ENCODE results near the gene FAM25A. TPM values are rescaled to one million over a fixed set of nuclear protein-coding genes. Genes with fewer than 3 reads are reported as not detected.
"Not testable (repeated sequence)": the region's sequence is repeated elsewhere in the genome, so short reads cannot be mapped to it uniquely, and the experiment has no call there.

Gene FAM25A
- total RNA-seq, 1 donor: not detected

DNA sequence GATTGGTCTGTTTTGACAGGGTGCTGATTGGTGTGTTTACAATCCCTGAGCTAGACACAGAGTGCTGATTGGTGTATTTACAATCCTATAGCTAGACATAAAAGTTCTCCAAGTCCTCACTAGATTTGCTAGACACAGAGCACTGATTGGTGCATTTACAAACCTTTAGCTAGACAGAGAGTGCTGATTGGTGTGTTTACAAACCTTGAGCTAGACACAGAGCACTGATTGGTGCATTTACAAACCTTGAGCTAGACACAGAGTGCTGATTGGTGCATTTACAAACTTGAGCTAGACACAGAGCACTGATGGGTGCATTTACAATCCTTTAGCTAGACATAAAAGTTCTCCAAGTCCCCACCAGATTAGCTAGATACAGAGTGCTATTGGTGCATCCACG lies 10.3 kb downstream of the FAM25A start:
- not testable (repeated sequence) for H2AFZ ChIP-seq (ENCODE audit: low read length); H3K9me3 ChIP-seq (ENCODE audit: low read depth, low read length); H3K36me3 ChIP-seq (ENCODE audit: insufficient read depth, low read length); H3K4me1 ChIP-seq (ENCODE audit: insufficient read depth, low read length); H3K79me2 ChIP-seq (ENCODE audit: insufficient read depth, low read length); H3K27ac ChIP-seq (ENCODE audit: low read depth, low read length); H4K20me1 ChIP-seq (ENCODE audit: insufficient read depth, low read length); H3K4me2 ChIP-seq (ENCODE audit: insufficient read depth, low read length); DNase-seq (ENCODE audit: insufficient read length, low spot score, missing footprints); H3K27me3 ChIP-seq (ENCODE audit: insufficient read depth, low read length); H3K4me3 ChIP-seq (ENCODE audit: insufficient read depth, low read length)

DNA sequence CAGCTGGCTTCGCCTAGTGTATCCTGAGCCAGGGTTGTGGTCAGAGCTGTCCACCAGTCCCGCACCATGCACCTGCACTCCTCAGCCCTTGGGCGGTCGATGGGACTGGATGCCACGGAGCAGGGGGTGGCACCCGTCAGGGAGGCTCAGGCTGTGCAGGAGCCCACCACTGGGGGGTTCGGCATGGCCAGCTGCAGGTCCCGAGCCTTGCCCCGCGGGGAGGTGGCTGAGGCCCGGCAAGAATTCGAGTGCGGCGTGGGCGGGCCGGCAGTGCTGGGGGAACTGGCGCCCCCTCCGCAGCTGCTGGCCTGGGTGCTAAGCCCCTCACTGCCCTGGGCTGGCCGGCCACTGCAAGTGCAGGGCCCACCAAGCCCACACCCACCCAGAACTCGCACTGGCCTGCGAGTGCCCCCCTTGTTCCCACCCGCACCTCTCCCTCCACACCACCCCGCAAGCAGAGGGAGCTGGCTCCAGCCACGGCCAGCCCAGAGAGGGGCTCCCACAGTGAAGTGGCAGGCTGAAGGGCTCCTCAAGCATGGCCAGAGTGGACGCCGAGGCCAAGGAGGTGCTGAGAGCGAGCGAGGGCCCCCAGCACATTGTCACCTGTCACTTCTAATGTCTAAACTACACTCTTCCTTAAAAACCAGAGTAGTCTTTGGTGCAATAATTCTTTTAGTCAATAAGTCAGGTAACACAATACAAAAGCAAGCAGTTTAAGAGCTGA lies 11.0 kb downstream of the FAM25A start:
- Histone ChIP-seq H3K4me2 (ENCODE audit: insufficient read depth, low read length) (no peak overlapping the region), H3K27ac (ENCODE audit: low read depth, low read length) (no peak overlapping the region), H3K9me3 (ENCODE audit: low read depth, low read length) (no peaks in the 10 kb centered on the region), H3K4me3 (ENCODE audit: insufficient read depth, low read length) (no peak overlapping the region), H3K4me1 (ENCODE audit: insufficient read depth, low read length) (no peaks in the 10 kb centered on the region), H3K27me3 (ENCODE audit: insufficient read depth, low read length) (peaks cover 6% of the 10 kb centered on the region), H2AFZ (ENCODE audit: low read length) (no peak overlapping the region), H4K20me1 (ENCODE audit: insufficient read depth, low read length) (no peaks in the 10 kb centered on the region), H3K79me2 (ENCODE audit: insufficient read depth, low read length) (no peaks in the 10 kb centered on the region), H3K36me3 (ENCODE audit: insufficient read depth, low read length) (no peaks in the 10 kb centered on the region)
- TF ChIP-seq, protein P1, sequence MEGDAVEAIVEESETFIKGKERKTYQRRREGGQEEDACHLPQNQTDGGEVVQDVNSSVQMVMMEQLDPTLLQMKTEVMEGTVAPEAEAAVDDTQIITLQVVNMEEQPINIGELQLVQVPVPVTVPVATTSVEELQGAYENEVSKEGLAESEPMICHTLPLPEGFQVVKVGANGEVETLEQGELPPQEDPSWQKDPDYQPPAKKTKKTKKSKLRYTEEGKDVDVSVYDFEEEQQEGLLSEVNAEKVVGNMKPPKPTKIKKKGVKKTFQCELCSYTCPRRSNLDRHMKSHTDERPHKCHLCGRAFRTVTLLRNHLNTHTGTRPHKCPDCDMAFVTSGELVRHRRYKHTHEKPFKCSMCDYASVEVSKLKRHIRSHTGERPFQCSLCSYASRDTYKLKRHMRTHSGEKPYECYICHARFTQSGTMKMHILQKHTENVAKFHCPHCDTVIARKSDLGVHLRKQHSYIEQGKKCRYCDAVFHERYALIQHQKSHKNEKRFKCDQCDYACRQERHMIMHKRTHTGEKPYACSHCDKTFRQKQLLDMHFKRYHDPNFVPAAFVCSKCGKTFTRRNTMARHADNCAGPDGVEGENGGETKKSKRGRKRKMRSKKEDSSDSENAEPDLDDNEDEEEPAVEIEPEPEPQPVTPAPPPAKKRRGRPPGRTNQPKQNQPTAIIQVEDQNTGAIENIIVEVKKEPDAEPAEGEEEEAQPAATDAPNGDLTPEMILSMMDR (IDR thresholded peaks at IDR 0.05; ENCODE audit: extremely low read depth, low read depth, low read length): no peak
- DNase-seq (ENCODE audit: insufficient read length, low spot score, missing footprints): no peak

DNA sequence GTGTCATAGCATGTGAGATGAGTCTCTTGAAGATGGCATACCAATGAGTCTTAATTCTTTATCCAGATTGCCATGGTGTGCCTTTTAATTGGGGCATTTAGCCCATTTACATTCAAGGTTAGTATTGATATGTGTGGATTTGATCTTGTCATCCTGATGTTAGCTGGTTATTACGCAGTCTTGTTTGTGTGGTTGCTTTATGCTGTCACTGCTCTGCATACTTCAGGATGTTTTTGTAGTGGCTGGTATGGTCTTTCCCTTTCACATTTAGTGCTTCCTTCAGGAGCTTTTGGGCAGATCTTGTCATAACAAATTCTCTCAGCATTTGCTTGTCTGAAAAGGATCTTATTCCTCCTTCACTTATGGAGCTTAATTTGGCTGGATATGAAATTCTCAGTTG lies 16.5 kb downstream of the FAM25A start:
- Histone ChIP-seq H4K20me1 (ENCODE audit: insufficient read depth, low read length) (no peaks in the 10 kb centered on the region), H3K79me2 (ENCODE audit: insufficient read depth, low read length) (no peaks in the 10 kb centered on the region), H2AFZ (ENCODE audit: low read length) (no peak overlapping the region), H3K4me1 (ENCODE audit: insufficient read depth, low read length) (no peaks in the 10 kb centered on the region), H3K27ac (ENCODE audit: low read depth, low read length) (no peak overlapping the region), H3K4me2 (ENCODE audit: insufficient read depth, low read length) (no peak overlapping the region), H3K36me3 (ENCODE audit: insufficient read depth, low read length) (no peaks in the 10 kb centered on the region), H3K9me3 (ENCODE audit: low read depth, low read length) (no peaks in the 10 kb centered on the region), H3K27me3 (ENCODE audit: insufficient read depth, low read length) (peaks cover 10% of the 10 kb centered on the region), H3K4me3 (ENCODE audit: insufficient read depth, low read length) (no peak overlapping the region)
- TF ChIP-seq, protein P1 (IDR thresholded peaks at IDR 0.05; ENCODE audit: extremely low read depth, low read depth, low read length): no peak
- no peak for DNase-seq (ENCODE audit: insufficient read length, low spot score, missing footprints)

DNA sequence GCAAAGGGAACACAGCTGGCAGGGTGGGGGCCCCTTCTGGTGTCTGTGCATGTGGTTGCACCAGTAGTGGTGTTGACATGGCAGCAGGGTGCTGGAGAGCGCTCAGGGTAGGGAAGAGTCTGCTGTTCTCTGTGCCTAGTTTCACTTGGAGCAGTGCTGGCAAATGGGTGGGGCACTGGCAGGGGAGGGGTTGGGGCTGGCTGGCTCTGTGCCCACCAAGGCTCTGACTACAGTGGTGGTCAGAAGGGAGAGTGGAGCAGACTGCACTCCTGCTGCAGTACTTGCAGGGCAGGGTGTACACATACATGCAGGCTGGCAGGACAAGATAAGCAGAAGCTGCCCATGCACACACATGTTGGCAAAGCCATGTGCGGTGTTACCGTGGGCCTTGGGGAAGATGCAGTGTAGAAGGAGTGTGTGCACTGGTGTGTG lies 18.2 kb downstream of the FAM25A start:
- Histone ChIP-seq H3K9me3 (ENCODE audit: low read depth, low read length) (no peaks in the 10 kb centered on the region), H3K4me3 (ENCODE audit: insufficient read depth, low read length) (no peak overlapping the region), H3K27me3 (ENCODE audit: insufficient read depth, low read length) (peaks cover 4% of the 10 kb centered on the region), H3K4me2 (ENCODE audit: insufficient read depth, low read length) (no peak overlapping the region), H2AFZ (ENCODE audit: low read length) (no peak overlapping the region), H4K20me1 (ENCODE audit: insufficient read depth, low read length) (no peaks in the 10 kb centered on the region), H3K79me2 (ENCODE audit: insufficient read depth, low read length) (no peaks in the 10 kb centered on the region), H3K4me1 (ENCODE audit: insufficient read depth, low read length) (no peaks in the 10 kb centered on the region), H3K36me3 (ENCODE audit: insufficient read depth, low read length) (no peaks in the 10 kb centered on the region), H3K27ac (ENCODE audit: low read depth, low read length) (no peak overlapping the region)
- DNase-seq (ENCODE audit: insufficient read length, low spot score, missing footprints): no peak
- TF ChIP-seq, protein P1 (IDR thresholded peaks at IDR 0.05; ENCODE audit: extremely low read depth, low read depth, low read length): no peak

All from osteoblast (primary cell).